Ishikawa (cell line): Measurements from ENCODE around the gene TYW5.

ENCODE experiments used
- CEBPB ChIP-seq: IDR thresholded peaks from 2 replicates; pipeline ENCODE4 v1.6.1; 2012
- CREB1 ChIP-seq: IDR thresholded peaks from 2 replicates; pipeline ENCODE4 v1.6.1; 2012; ENCODE audit warnings: low read depth
- EGR1 ChIP-seq: IDR thresholded peaks from 2 replicates; pipeline ENCODE4 v1.6.1; 2012
- EP300 ChIP-seq: IDR thresholded peaks from 2 replicates; pipeline ENCODE4 v1.6.1; 2012; ENCODE audit warnings: borderline replicate concordance
- FOXM1 ChIP-seq: IDR thresholded peaks from 2 replicates; pipeline ENCODE4 v1.6.1; 2012; ENCODE audit warnings: low read depth, borderline replicate concordance
- NFIC ChIP-seq: IDR thresholded peaks from 2 replicates; pipeline ENCODE4 v1.6.1; 2012
- RAD21 ChIP-seq: IDR thresholded peaks from 2 replicates; pipeline ENCODE4 v1.6.1; 2012; ENCODE audit warnings: low read depth
- TAF1 ChIP-seq: IDR thresholded peaks from 2 replicates; pipeline ENCODE4 v1.6.1; 2012; ENCODE audit warnings: low read depth, mild to moderate bottlenecking
- TCF12 ChIP-seq: IDR thresholded peaks from 2 replicates; pipeline ENCODE4 v1.6.1; 2012; ENCODE audit warnings: low read depth
- TEAD4 ChIP-seq: IDR thresholded peaks from 2 replicates; pipeline ENCODE4 v1.6.1; 2012
- USF1 ChIP-seq: IDR thresholded peaks from 2 replicates; pipeline ENCODE4 v1.6.1; 2012
- YY1 ChIP-seq: IDR thresholded peaks from 2 replicates; pipeline ENCODE4 v1.6.1; 2012; ENCODE audit warnings: low read depth
- ZBTB7A ChIP-seq: IDR thresholded peaks from 2 replicates; pipeline ENCODE4 v1.6.1; 2012; ENCODE audit warnings: low read depth
- TF ChIP-seq, protein P1 (sequence below): IDR thresholded peaks from 2 replicates; pipeline ENCODE4 v1.6.1; 2012
- TF ChIP-seq, protein P2 (sequence below): IDR thresholded peaks from 2 replicates; pipeline ENCODE4 v1.6.1; 2012; ENCODE audit warnings: low read depth, mild to moderate bottlenecking

TYW5 gene

GRCh38 chr2:199992296-199992695, 37.0 kb upstream of the TYW5 start:
- TF ChIP-seq USF1 (no peak), NFIC (no peak), TEAD4 (no peak), EGR1 (no peak), ZBTB7A (no peak), EP300 (no peak), TCF12 (no peak), YY1 (no peak), CREB1 (no peak), CEBPB (no peak), TAF1 (no peak), FOXM1 (no peak)
- TF ChIP-seq, protein P1, sequence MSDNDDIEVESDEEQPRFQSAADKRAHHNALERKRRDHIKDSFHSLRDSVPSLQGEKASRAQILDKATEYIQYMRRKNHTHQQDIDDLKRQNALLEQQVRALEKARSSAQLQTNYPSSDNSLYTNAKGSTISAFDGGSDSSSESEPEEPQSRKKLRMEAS: no peak

GRCh38 chr2:199991691-199992090, 36.4 kb upstream of the TYW5 start:
- no peak for TF ChIP-seq YY1

GRCh38 chr2:199989822-199990221, 34.5 kb upstream of the TYW5 start:
- no peak for TF ChIP-seq RAD21
- no peak for TF ChIP-seq ZBTB7A
- no peak for TF ChIP-seq CEBPB
- TF ChIP-seq NFIC: no peak
- no peak for TF ChIP-seq USF1
- TF ChIP-seq TEAD4: no peak
- no peak for TF ChIP-seq EGR1
- TF ChIP-seq TAF1: no peak
- TF ChIP-seq, protein P2, sequence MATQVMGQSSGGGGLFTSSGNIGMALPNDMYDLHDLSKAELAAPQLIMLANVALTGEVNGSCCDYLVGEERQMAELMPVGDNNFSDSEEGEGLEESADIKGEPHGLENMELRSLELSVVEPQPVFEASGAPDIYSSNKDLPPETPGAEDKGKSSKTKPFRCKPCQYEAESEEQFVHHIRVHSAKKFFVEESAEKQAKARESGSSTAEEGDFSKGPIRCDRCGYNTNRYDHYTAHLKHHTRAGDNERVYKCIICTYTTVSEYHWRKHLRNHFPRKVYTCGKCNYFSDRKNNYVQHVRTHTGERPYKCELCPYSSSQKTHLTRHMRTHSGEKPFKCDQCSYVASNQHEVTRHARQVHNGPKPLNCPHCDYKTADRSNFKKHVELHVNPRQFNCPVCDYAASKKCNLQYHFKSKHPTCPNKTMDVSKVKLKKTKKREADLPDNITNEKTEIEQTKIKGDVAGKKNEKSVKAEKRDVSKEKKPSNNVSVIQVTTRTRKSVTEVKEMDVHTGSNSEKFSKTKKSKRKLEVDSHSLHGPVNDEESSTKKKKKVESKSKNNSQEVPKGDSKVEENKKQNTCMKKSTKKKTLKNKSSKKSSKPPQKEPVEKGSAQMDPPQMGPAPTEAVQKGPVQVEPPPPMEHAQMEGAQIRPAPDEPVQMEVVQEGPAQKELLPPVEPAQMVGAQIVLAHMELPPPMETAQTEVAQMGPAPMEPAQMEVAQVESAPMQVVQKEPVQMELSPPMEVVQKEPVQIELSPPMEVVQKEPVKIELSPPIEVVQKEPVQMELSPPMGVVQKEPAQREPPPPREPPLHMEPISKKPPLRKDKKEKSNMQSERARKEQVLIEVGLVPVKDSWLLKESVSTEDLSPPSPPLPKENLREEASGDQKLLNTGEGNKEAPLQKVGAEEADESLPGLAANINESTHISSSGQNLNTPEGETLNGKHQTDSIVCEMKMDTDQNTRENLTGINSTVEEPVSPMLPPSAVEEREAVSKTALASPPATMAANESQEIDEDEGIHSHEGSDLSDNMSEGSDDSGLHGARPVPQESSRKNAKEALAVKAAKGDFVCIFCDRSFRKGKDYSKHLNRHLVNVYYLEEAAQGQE: no peak

DNA sequence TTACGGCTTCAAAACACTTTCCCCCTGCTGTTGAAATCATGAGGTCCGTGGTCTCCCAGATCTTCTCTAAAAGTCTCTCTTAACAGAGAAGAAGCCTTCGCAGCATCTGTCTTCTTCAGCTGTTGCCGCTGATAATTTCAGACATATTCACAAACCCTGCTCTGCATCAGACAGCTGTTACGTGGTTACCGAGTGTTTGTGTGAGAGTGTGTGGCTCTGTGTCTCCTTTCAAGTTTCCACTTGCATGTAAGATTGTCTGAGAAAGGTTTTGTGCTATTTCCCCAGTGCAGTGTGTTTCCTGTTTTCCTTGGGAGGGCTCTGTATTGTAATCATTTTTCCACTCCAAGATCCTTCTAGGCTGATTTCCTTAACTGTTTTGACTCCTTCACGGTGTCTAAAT, 32.9 kb upstream of the TYW5 start:
- no peak for TF ChIP-seq USF1
- no peak for TF ChIP-seq ZBTB7A
- no peak for TF ChIP-seq YY1
- TF ChIP-seq, protein P1: no peak
- no peak for TF ChIP-seq CREB1
- no peak for TF ChIP-seq NFIC
- TF ChIP-seq RAD21: no peak
- TF ChIP-seq FOXM1: no peak
- TF ChIP-seq CEBPB: no peak
- TF ChIP-seq TEAD4: no peak
- TF ChIP-seq, protein P2: no peak
- no peak for TF ChIP-seq EP300
- no peak for TF ChIP-seq EGR1
- no peak for TF ChIP-seq TCF12
- no peak for TF ChIP-seq TAF1

DNA sequence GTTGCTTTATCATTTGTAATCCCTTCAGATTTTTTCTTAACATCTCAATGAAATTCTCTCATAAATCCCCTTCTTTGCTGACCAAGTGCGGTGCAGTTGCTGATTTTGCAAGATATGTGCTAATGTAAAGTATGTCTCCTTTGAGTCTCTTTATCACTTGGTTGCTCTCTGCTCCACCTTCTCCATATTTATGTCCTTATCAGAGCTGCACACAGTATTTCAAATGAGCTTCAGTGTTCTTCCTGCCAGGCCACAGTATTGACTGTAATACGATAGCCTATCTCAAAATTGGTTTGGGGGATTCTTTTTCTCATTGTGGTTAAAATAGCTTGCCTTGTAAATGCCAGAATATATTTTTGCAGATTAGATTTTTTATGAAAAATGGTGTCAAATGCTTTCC, 32.3 kb upstream of the TYW5 start:
- TF ChIP-seq CEBPB (no peak), TCF12 (no peak), USF1 (no peak), TAF1 (no peak), FOXM1 (no peak), TEAD4 (no peak), YY1 (no peak), NFIC (no peak), EP300 (no peak), EGR1 (no peak), CREB1 (no peak), RAD21 (no peak), ZBTB7A (no peak)
- TF ChIP-seq, protein P1: no peak
- TF ChIP-seq, protein P2: no peak
